ENCODE measurements around the gene SERPINA6. TPM values are rescaled to one million over a fixed set of nuclear protein-coding genes. Genes with fewer than 3 reads are reported as not detected.
"Not testable (repeated sequence)": the region's sequence is repeated elsewhere in the genome, so short reads cannot be mapped to it uniquely, and the experiment has no call there.

The SERPINA6 gene
- total RNA-seq, 3 donors from 2014 or later = 1.2 to 12.5 TPM; not detected in 1

- DNase-seq (ENCODE audit: low spot score in 2 of 2) = no peak
- H3K4me1 ChIP-seq = no peaks in the 10 kb centered on the region
- TF ChIP-seq POLR2A (IDR thresholded peaks at IDR 0.05) (no peak), POLR2AphosphoS5 (IDR thresholded peaks at IDR 0.05) (no peak), CTCF (IDR thresholded peaks at IDR 0.05) (no peak)
- no peaks in the 10 kb centered on the region for H3K27me3 ChIP-seq
- intact Hi-C loops (cut with DNase I; ENCODE audit: low total_unique reads) = no loop called here
- no peak overlapping the region for H3K4me3 ChIP-seq
- H3K9me3 ChIP-seq = no peaks in the 10 kb centered on the region
- H3K27ac ChIP-seq = no peak overlapping the region
- H3K36me3 ChIP-seq = no peaks in the 10 kb centered on the region
Observed at GRCh38 chr14:94282991-94283723, 40.0 kb downstream of the SERPINA6 start.

GRCh38 chr14:94278731-94279130 lies 44.4 kb downstream of the SERPINA6 start:
- Histone ChIP-seq H3K36me3 (no peaks in the 10 kb centered on the region), H3K4me3 (no peak overlapping the region), H3K27me3 (no peaks in the 10 kb centered on the region), H3K4me1 (no peaks in the 10 kb centered on the region), H3K9me3 (no peaks in the 10 kb centered on the region), H3K27ac (no peak overlapping the region)
- DNase-seq (ENCODE audit: low spot score in 2 of 2) = no peak
- TF ChIP-seq POLR2AphosphoS5 (IDR thresholded peaks at IDR 0.05) (no peak), POLR2A (IDR thresholded peaks at IDR 0.05) (no peak), CTCF (IDR thresholded peaks at IDR 0.05) (no peak)
- intact Hi-C loops (cut with DNase I; ENCODE audit: low total_unique reads) = no loop called here

GRCh38 chr14:94276898-94277561 lies 46.1 kb downstream of the SERPINA6 start:
- H3K9me3 ChIP-seq; H3K4me1 ChIP-seq; DNase-seq (ENCODE audit: low spot score in 2 of 2); intact Hi-C loops (cut with DNase I; ENCODE audit: low total_unique reads); H3K27ac ChIP-seq; H3K27me3 ChIP-seq; H3K36me3 ChIP-seq; H3K4me3 ChIP-seq: not testable (repeated sequence)

- intact Hi-C loops (cut with DNase I; ENCODE audit: low total_unique reads) = no loop called here
- no peaks in the 10 kb centered on the region for H3K27me3 ChIP-seq
- no peaks in the 10 kb centered on the region for H3K4me1 ChIP-seq
- H3K27ac ChIP-seq = peak overlapping the region in 1 of 2 donors; percentile 61
- no peaks in the 10 kb centered on the region for H3K36me3 ChIP-seq
- peak in 1 of 2 donors; percentile 47 for DNase-seq (ENCODE audit: low spot score in 2 of 2)
- no peak overlapping the region for H3K4me3 ChIP-seq
- TF ChIP-seq POLR2AphosphoS5 (IDR thresholded peaks at IDR 0.05) (no peak), POLR2A (IDR thresholded peaks at IDR 0.05) (no peak), CTCF (IDR thresholded peaks at IDR 0.05) (no peak)
- H3K9me3 ChIP-seq = no peaks in the 10 kb centered on the region
Observed at GRCh38 chr14:94269156-94269555, 54.0 kb downstream of the SERPINA6 start.

- intact Hi-C loops (cut with DNase I; ENCODE audit: low total_unique reads); H3K27me3 ChIP-seq; H3K27ac ChIP-seq; H3K4me3 ChIP-seq; H3K4me1 ChIP-seq; H3K9me3 ChIP-seq; H3K36me3 ChIP-seq; DNase-seq (ENCODE audit: low spot score in 2 of 2): not testable (repeated sequence)
Observed at GRCh38 chr14:94268582-94268981, 54.6 kb downstream of the SERPINA6 start.

GRCh38 chr14:94267352-94267751 lies 55.8 kb downstream of the SERPINA6 start:
- no peak for DNase-seq (ENCODE audit: low spot score in 2 of 2)
- intact Hi-C loops (cut with DNase I; ENCODE audit: low total_unique reads) = no loop called here

GRCh38 chr14:94264195-94264594 lies 58.9 kb downstream of the SERPINA6 start:
- H3K36me3 ChIP-seq; H3K9me3 ChIP-seq; DNase-seq (ENCODE audit: low spot score in 2 of 2); H3K4me3 ChIP-seq; H3K27ac ChIP-seq; H3K4me1 ChIP-seq; H3K27me3 ChIP-seq; intact Hi-C loops (cut with DNase I; ENCODE audit: low total_unique reads): not testable (repeated sequence)

More at GRCh38 chr14:94267352-94267751, 55.8 kb downstream of the SERPINA6 start:
- Histone ChIP-seq H3K36me3 (no peaks in the 10 kb centered on the region), H3K27me3 (no peaks in the 10 kb centered on the region), H3K4me3 (no peak overlapping the region), H3K27ac (no peak overlapping the region), H3K9me3 (peaks cover 0 to 5% of the 10 kb centered on the region in 2 donors), H3K4me1 (no peaks in the 10 kb centered on the region)
- TF ChIP-seq CTCF (IDR thresholded peaks at IDR 0.05) = no peak
- TF ChIP-seq POLR2A (IDR thresholded peaks at IDR 0.05) = no peak
- TF ChIP-seq POLR2AphosphoS5 (IDR thresholded peaks at IDR 0.05) = no peak

Data from breast epithelium (tissue), 4 donors.